Adipocyte (in vitro differentiated cells): ENCODE results near the gene OR2T29.
"Not testable (repeated sequence)": the region's sequence is repeated elsewhere in the genome, so short reads cannot be mapped to it uniquely, and the experiment has no call there.

ENCODE experiments used
- DNase-seq: peaks from one replicate; pipeline ENCODE4 v3.0.0-alpha.2; 2015; ENCODE audit warnings: low read depth
- H3K27me3 ChIP-seq: replicated peaks from 2 replicates; pipeline ENCODE4 v1.7.0; 2013; ENCODE audit warnings: mild to moderate bottlenecking, low read length, moderate library complexity; ENCODE audit not compliant: control insufficient read depth, insufficient read depth
- H3K36me3 ChIP-seq: 2 replicates; pipeline ENCODE4 v1.7.0; 2013; ENCODE audit warnings: low read length, mild to moderate bottlenecking, moderate library complexity; ENCODE audit not compliant: control insufficient read depth, insufficient read depth, severe bottlenecking
- H3K4me1 ChIP-seq: 2 replicates; pipeline ENCODE4 v1.7.0; 2013; ENCODE audit warnings: mild to moderate bottlenecking, low read length, moderate library complexity; ENCODE audit not compliant: control insufficient read depth, insufficient read depth
- H3K4me3 ChIP-seq: 2 replicates; pipeline ENCODE4 v1.7.0; 2013; ENCODE audit warnings: mild to moderate bottlenecking, low read length, moderate library complexity
- H3K9ac ChIP-seq: 2 replicates; pipeline ENCODE4 v1.7.0; 2013; ENCODE audit warnings: mild to moderate bottlenecking, low read length, moderate library complexity
- H3K9me3 ChIP-seq: 2 replicates; pipeline ENCODE4 v1.7.0; 2013; ENCODE audit warnings: mild to moderate bottlenecking, low read length, moderate library complexity; ENCODE audit not compliant: control insufficient read depth

OR2T29 gene

GRCh38 chr1:248576260-248576980 is 13.8 kb upstream of the OR2T29 start:
- H3K9ac ChIP-seq, result no peak overlapping the region
- no peak overlapping the region for H3K4me3 ChIP-seq
- DNase-seq, result no peak
- peaks cover 5% of the 10 kb centered on the region for H3K9me3 ChIP-seq
- no peaks in the 10 kb centered on the region for H3K4me1 ChIP-seq
- no peaks in the 10 kb centered on the region for H3K36me3 ChIP-seq
- H3K27me3 ChIP-seq, result no peaks in the 10 kb centered on the region

GRCh38 chr1:248574657-248575056 is 12.1 kb upstream of the OR2T29 start, which contains the start of gene OR2T34:
TSS of gene OR2T34 (minus strand) at chr1:248574757. CDS start at chr1:248574757, 0 bp downstream.
- H3K9me3 ChIP-seq, H3K4me1 ChIP-seq, H3K27me3 ChIP-seq, DNase-seq, H3K36me3 ChIP-seq, H3K4me3 ChIP-seq, H3K9ac ChIP-seq: not testable (repeated sequence)

DNA sequence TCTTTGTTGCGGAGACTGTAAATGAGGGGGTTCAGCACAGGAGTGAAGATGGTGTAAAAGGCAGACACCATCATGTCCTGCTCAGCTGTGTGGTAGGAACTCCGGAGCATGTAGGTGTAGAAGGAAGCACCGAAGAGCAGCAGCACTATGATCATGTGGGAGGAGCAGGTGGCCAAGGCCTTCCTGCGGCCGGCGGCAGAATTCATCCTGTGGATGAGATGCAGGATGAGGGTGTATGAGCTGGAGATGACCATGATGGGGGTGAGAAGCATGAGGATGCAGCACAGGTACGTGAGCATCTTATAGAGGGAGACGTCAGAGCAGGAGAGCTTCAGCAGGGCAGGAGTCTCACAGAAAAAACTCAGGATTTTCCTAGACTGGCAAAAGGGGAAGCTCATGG is 11.3 kb upstream of the OR2T29 start:
- not testable (repeated sequence) for H3K9ac ChIP-seq, H3K4me1 ChIP-seq, H3K4me3 ChIP-seq

GRCh38 chr1:248572049-248572448 is 9.5 kb upstream of the OR2T29 start:
- not testable (repeated sequence) for H3K4me1 ChIP-seq, H3K27me3 ChIP-seq, H3K9me3 ChIP-seq, H3K9ac ChIP-seq, H3K4me3 ChIP-seq, DNase-seq, H3K36me3 ChIP-seq

More for the DNA sequence above, 11.3 kb upstream of the OR2T29 start:
- H3K9me3 ChIP-seq, DNase-seq, H3K27me3 ChIP-seq, H3K36me3 ChIP-seq: not testable (repeated sequence)

DNA sequence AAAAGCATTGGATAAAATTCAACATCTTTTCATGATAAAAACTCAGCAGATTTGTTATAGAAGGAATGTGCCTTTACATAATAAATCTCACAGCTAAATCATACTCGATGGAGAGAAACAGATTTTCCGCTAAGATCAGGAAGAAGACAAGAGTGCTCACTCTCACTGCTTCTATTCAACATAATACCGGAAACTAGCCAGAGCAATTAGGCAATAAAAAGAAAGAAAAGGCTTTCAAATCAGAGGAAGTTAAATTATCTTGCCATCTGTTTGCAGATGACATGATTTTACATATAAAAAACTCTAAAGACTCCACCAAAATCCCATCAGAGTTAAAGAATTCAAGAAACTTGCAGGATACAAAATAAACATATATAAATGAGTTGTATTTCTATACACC is 8.2 kb upstream of the OR2T29 start:
- H3K27me3 ChIP-seq, DNase-seq: not testable (repeated sequence)

DNA sequence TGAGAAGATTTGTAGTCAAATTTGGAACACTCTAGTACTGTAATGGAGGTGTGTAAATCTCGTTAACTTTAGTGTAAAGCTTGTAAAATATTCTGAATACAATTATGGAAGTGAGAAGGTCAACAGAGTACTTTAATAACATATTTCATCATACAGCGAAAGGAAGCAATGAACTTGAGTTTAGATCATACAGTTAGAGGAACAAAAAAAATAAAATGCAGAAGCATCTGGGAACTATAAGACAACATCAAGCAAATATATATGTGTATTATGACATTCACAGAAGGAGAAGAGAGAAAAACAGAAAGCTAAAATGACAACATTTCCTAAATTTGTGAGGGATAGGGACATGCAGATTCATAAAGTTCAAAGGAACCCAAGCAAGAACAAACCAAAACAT is 6.5 kb upstream of the OR2T29 start:
- not testable (repeated sequence) for H3K4me3 ChIP-seq, H3K9me3 ChIP-seq, H3K9ac ChIP-seq, DNase-seq, H3K4me1 ChIP-seq, H3K36me3 ChIP-seq, H3K27me3 ChIP-seq

More for the DNA sequence above, 8.2 kb upstream of the OR2T29 start:
- H3K9me3 ChIP-seq, H3K4me1 ChIP-seq, H3K9ac ChIP-seq, H3K4me3 ChIP-seq, H3K36me3 ChIP-seq: not testable (repeated sequence)

DNA sequence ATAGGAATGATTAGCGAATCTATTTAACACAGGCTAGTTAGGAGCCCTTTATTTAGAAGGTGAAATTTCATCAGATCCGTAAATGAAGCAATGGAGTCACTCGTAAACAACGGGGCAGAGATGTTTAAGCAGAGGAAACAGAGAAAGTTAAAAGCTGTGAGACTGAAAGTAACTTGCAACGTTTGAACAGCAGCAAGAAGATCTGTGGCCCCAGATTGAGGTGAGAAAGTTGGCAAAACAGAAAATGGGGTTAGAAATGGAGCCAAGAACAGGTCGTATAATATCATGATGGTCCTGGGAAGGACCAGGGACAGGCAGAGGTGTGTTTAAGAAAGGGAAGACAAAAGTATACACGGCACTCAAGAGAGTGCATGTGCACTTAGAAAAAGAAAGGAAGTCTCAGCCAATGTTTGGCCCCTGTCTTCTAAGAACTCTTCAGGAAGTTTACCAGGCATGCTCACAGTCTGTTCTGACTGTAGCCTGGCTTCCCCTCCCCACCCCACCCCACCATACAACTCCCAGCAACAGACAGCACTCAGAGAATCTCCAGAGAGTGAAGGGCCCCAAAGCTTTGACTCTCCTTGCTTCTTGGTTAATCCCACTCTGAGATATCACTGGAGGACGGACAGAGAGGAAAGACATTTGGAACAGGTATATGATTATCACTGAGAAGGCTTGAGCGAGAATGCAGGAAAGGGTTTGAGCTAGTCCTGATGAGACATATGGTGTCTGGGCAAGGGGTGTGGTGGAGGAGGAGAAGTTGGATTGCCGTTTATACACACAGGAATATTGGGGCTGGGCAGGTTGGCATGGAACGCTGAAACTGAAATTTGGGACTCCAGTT is 3.2 kb upstream of the OR2T29 start:
- not testable (repeated sequence) for H3K9me3 ChIP-seq, H3K4me3 ChIP-seq, H3K4me1 ChIP-seq, H3K27me3 ChIP-seq, H3K9ac ChIP-seq, DNase-seq, H3K36me3 ChIP-seq

GRCh38 chr1:248551027-248551426 is 11.5 kb downstream of the OR2T29 start:
- H3K36me3 ChIP-seq, result not testable (repeated sequence)

DNA sequence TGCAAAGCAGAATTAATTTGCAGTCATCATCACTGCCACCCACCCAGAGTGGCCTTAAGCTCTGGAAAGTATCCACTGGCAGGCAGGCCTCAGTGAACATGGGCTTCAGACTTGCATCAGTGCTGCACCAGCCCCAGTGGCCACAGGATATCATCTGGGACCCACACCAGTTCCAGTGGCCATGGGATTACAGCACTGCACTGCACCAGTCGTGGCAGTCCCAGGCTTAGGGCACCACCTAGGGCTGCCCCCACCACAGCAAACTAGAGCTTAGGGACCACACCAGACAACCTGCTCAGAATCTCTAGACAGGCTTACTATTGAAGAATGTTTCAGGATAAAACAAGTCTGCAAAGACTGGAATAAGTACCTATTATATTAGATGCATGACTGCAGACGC is 15.2 kb downstream of the OR2T29 start:
- not testable (repeated sequence) for H3K9me3 ChIP-seq, H3K4me3 ChIP-seq, H3K27me3 ChIP-seq, H3K9ac ChIP-seq, H3K4me1 ChIP-seq, H3K36me3 ChIP-seq, DNase-seq

More at GRCh38 chr1:248551027-248551426, 11.5 kb downstream of the OR2T29 start:
- not testable (repeated sequence) for H3K9ac ChIP-seq, H3K9me3 ChIP-seq, H3K4me1 ChIP-seq, DNase-seq, H3K4me3 ChIP-seq, H3K27me3 ChIP-seq

- H3K36me3 ChIP-seq, H3K4me1 ChIP-seq, DNase-seq, H3K4me3 ChIP-seq, H3K9me3 ChIP-seq, H3K9ac ChIP-seq, H3K27me3 ChIP-seq: not testable (repeated sequence)
Measured at GRCh38 chr1:248537449-248537848, 25.1 kb downstream of the OR2T29 start.

- H3K36me3 ChIP-seq, result no peaks in the 10 kb centered on the region
- H3K9me3 ChIP-seq, result peaks cover 8% of the 10 kb centered on the region
- no peak overlapping the region for H3K9ac ChIP-seq
- no peaks in the 10 kb centered on the region for H3K4me1 ChIP-seq
- no peaks in the 10 kb centered on the region for H3K27me3 ChIP-seq
- no peak for DNase-seq
- H3K4me3 ChIP-seq, result no peak overlapping the region
Measured at GRCh38 chr1:248521856-248522255, 40.7 kb downstream of the OR2T29 start.
